A673 (cell line): Measurements from ENCODE around the gene KCNK15. TPM values are rescaled to one million over a fixed set of nuclear protein-coding genes. Genes with fewer than 3 reads are reported as not detected.

Source experiments
- BruUV-seq: library from RNA; stranded (reverse); fragments of 400-500 nt; replicated peaks from 2 replicates; lab custom pipeline; 2021; lab: Mats Ljungman, UMichigan
- CTCF ChIA-PET: fragments of 300-600 bp; sonication (Branson Sonifier 250); formaldehyde crosslinking; loops from one replicate; lab custom pipeline; 2022; ENCODE audit warnings: antibody characterized with exemption; lab: Charles Lee
- POLR2A ChIA-PET: fragments of 300-600 bp; sonication (Branson Sonifier 250); formaldehyde crosslinking; loops from one replicate; lab custom pipeline; 2022; ENCODE audit warnings: antibody characterized with exemption; ENCODE audit not compliant: low non-redundant PET; lab: Charles Lee
- DNase-seq: peaks from one replicate; pipeline ENCODE4 v3.0.0-alpha.2; 2015; ENCODE audit warnings: low spot score
- H3K27ac ChIP-seq: fragments of 200-600 bp; sonication (generic); 2 replicates; pipeline ENCODE4 v1.5.1; 2016; ENCODE audit warnings: mixed run types, low read depth, mild to moderate bottlenecking, mixed read lengths, antibody characterized with exemption, low read length; ENCODE audit not compliant: poor library complexity, severe bottlenecking
- H3K27me3 ChIP-seq: fragments of 200-600 bp; sonication (generic); replicated peaks from 2 replicates; pipeline ENCODE4 v1.6.1; 2017; ENCODE audit warnings: mixed run types, low read depth, mild to moderate bottlenecking, mixed read lengths, antibody characterized with exemption, low read length; ENCODE audit not compliant: insufficient read depth, poor library complexity
- H3K36me3 ChIP-seq: fragments of 200-600 bp; sonication (generic); 2 replicates; pipeline ENCODE4 v1.6.1; 2016; ENCODE audit warnings: mixed run types, mild to moderate bottlenecking, mixed read lengths, antibody characterized with exemption, low read length; ENCODE audit not compliant: insufficient read depth, poor library complexity, severe bottlenecking
- H3K4me1 ChIP-seq: fragments of 200-600 bp; sonication (generic); 2 replicates; pipeline ENCODE4 v1.6.1; 2017; ENCODE audit warnings: mixed run types, mild to moderate bottlenecking, mixed read lengths, antibody characterized with exemption, low read length; ENCODE audit not compliant: insufficient read depth, poor library complexity, severe bottlenecking
- H3K4me3 ChIP-seq: fragments of 200-600 bp; sonication (generic); 2 replicates; pipeline ENCODE4 v1.5.1; 2016; ENCODE audit warnings: low read depth, mixed run types, mild to moderate bottlenecking, mixed read lengths, low read length; ENCODE audit not compliant: poor library complexity, severe bottlenecking
- H3K9me3 ChIP-seq: fragments of 200-600 bp; sonication (generic); 2 replicates; pipeline ENCODE4 v1.6.1; 2016; ENCODE audit warnings: mixed run types, low read depth, mild to moderate bottlenecking, mixed read lengths, antibody characterized with exemption, low read length; ENCODE audit not compliant: poor library complexity, severe bottlenecking
- CTCF ChIP-seq: fragments of 300-800, 200-600 bp; sonication (generic); conservative IDR thresholded peaks from 2 replicates; pipeline ENCODE4 v1.5.1; 2017; ENCODE audit warnings: low read depth, mild to moderate bottlenecking, antibody characterized with exemption, low read length, moderate library complexity, mixed read lengths
- EZH2 ChIP-seq: fragments of 200-600 bp; sonication (generic); IDR thresholded peaks from 2 replicates; pipeline ENCODE4 v1.6.1; 2017; ENCODE audit warnings: borderline replicate concordance, low read depth, mild to moderate bottlenecking, mixed read lengths, antibody characterized with exemption, low read length; ENCODE audit not compliant: poor library complexity, severe bottlenecking
- intact Hi-C: fragments of 100-400 bp; cut with micrococcal nuclease; formaldehyde crosslinking; loops from one replicate; pipeline ENCODE4 v1.10.0; 2022; ENCODE audit not compliant: unreplicated experiment
- total RNA-seq: library from RNA; stranded (reverse); gene quantifications from 2 replicates; pipeline ENCODE4 v1.2.3, GENCODE V29; 2021

KCNK15 gene
- total RNA-seq, 1 experiment from 2014 or later, result not detected

DNA sequence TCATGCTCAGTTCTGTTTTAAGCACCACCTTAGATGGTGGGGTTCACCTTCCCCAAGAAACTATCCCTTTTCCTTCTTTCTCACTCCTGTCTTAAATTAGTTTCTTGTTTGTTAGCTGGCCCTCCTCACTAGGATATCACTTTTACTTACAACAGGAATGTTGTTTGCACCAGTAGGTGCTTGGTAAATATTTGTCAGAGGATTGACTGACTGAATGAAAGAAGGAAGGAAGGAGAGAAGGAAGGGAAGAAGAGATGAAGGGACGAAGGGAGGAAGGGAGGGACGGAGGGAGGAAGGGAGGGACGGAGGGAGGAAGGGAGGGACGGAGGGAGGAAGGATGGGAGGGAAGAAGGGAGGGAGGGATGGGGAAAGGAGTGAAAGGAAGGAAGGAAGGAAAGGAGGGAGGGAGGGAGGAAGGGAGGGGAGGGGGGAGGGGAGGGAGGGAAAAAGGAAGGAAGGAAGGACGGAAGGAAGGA is 505 bp upstream of the KCNK15 start:
- Histone ChIP-seq H3K4me3 (no peak overlapping the region), H3K4me1 (peaks cover 14% of the 10 kb centered on the region), H3K36me3 (no peaks in the 10 kb centered on the region), H3K9me3 (no peaks in the 10 kb centered on the region), H3K27ac (no peak overlapping the region), H3K27me3 (peaks cover 16% of the 10 kb centered on the region)
- no peak for DNase-seq
- ChIA-PET POLR2A (no interaction called here), CTCF (no interaction called here)
- TF ChIP-seq EZH2, result no peak
- no TSS peak for BruUV-seq
- intact Hi-C loops, result no loop called here

GRCh38 chr20:44746367-44747165 is 901 bp downstream of the KCNK15 start:
- no TSS peak for BruUV-seq
- Histone ChIP-seq H3K36me3 (no peaks in the 10 kb centered on the region), H3K27ac (no peak overlapping the region), H3K4me1 (peaks cover 14% of the 10 kb centered on the region), H3K27me3 (peaks cover 18% of the 10 kb centered on the region), H3K9me3 (no peaks in the 10 kb centered on the region), H3K4me3 (peak overlapping the region; percentile 43)
- ChIA-PET POLR2A (interaction anchor here (0.5 kb wide), 1 partner anchor 139 kb away, joined by 3 read pairs; the partner anchor contains the start of gene YWHAB), CTCF (interaction anchor here (0.6 to 1.8 kb wide), 4 partner anchors 10 to 349 kb away, joined by 3 to 5 read pairs (median 4); no protein-coding TSS in a partner anchor)
- peak; percentile 48 for DNase-seq
- TF ChIP-seq EZH2 (no peak), CTCF (no peak)
- intact Hi-C loops, result loop anchor here (1.0 kb wide), 1 partner anchor 121 kb away; no protein-coding TSS in a partner anchor

GRCh38 chr20:44747166-44748004 is 1.7 kb downstream of the KCNK15 start:
- Histone ChIP-seq H3K4me1 (peaks cover 14% of the 10 kb centered on the region), H3K36me3 (no peaks in the 10 kb centered on the region), H3K27me3 (peaks cover 18% of the 10 kb centered on the region), H3K9me3 (no peaks in the 10 kb centered on the region), H3K4me3 (no peak overlapping the region), H3K27ac (no peak overlapping the region)
- CTCF ChIA-PET, result interaction anchor here (0.6 to 1.8 kb wide), 10 partner anchors 10 to 348 kb away, joined by 3 to 10 read pairs (median 4); partner anchors contain the start of gene RIMS4
- intact Hi-C loops, result loop anchor here (1.0 kb wide), 1 partner anchor 120 kb away; no protein-coding TSS in a partner anchor
- peak; percentile 87 for DNase-seq
- no TSS peak for BruUV-seq
- TF ChIP-seq EZH2, result no peak
- peak; percentile 82 for TF ChIP-seq CTCF
- POLR2A ChIA-PET, result no interaction called here
